Left cardiac atrium (tissue), 2 donors: Measurements from ENCODE around the gene WWC2. TPM values are rescaled to one million over a fixed set of nuclear protein-coding genes. Genes with fewer than 3 reads are reported as not detected.

ENCODE experiments used
- total RNA-seq, 2 donors: library from RNA; stranded (reverse); fragmentation: NEBNext Ultra II Directional; extraction: Animal tissue kit (Norgen Biotek cat#: 25700); gene quantifications; one replicate each; pipeline ENCODE4 v1.2.1, GENCODE V29; 2021
- donor health status: DM: no; HTN: yes; CAD: no; lungs with severe emphysema.
- donor health status: DM: yes; HTN: yes; CAD: no.

The WWC2 gene
- total RNA-seq, 2 donors from 2014 or later = 31.5 to 32.3 TPM

Other genes starting within 250 kb of the WWC2 start
- gene DCTD, start 181.9 kb upstream of the WWC2 start, total RNA-seq = 10 to 100 TPM; 49.8 to 63.8 TPM
- gene CLDN22, start 221.0 kb downstream of the WWC2 start, total RNA-seq = not detected
- gene CLDN24, start 223.2 kb downstream of the WWC2 start, total RNA-seq = not detected